Coronary artery (tissue), 2 donors: ENCODE results near the gene NHLRC4.
A peak's percentile ranks its signal among the peaks of the same experiment; 100 is the strongest.

ENCODE experiments used
- DNase-seq: peaks from one replicate; pipeline ENCODE4 v3.0.0-alpha.2; 2017; ENCODE audit warnings: low spot score
- H3K27ac ChIP-seq, 2 donors: fragments of 200-600 bp; sonication (generic); one replicate each; pipeline ENCODE4 v1.5.1; 2016 to 2019
- H3K4me3 ChIP-seq: fragments of 200-600 bp; sonication (generic); 2 replicates; pipeline ENCODE4 v1.5.1; 2016; ENCODE audit warnings: mild to moderate bottlenecking, moderate library complexity
- TF ChIP-seq, protein P1 (sequence below): fragments of 200-600 bp; sonication (generic); IDR thresholded peaks from one replicate; pipeline ENCODE4 v1.5.1; 2019; ENCODE audit warnings: antibody characterized with exemption

Gene NHLRC4

DNA sequence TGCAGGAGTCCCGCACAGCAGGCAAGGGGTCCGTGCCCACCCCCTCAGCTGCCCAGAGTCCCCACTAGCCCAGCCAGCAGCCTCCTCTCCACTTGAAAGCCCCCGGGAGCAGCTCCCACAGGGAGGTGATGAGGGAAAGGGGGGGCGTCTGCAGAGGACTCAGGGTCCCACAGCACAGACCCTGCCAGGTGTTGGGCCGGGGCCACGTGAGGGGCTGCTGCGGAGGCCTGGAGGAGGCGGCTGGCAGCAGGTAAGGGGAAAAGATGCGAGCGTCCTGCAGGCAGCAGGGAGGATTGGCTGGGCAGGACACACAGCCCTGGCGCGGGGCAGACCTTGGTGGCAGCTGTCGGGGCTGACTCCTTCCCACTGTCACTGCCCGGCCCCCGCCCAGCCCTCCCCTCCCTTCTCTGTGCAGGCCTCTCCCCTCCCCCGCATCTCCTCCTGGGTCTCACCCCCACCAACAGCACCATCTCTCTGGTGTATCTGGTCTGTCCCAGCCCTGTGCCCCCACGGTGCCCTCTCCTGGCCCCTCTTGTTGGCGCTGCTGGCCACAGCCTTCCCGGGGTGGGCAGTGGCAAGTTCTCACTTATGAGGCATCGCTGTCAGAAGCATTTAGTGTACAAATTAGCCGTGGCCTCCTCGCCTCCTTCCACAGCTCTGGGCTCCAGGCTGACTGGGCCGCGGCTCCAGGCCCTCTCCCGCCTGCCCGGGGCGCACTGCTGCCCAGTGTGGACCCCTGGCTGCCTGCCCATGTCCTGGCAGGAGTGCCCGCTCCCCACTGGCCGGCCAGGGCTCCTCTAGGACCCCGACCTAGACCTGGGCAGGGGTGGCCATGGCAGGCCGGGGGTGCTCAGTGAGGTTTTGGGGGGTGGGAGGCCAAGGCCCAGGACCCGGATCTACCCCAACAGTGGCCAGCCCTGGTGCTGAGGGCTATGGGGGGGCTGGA, 11.0 kb upstream of the NHLRC4 start:
- Histone ChIP-seq H3K4me3 (no peak overlapping the region), H3K27ac (no peak overlapping the region)
- TF ChIP-seq, protein P1, sequence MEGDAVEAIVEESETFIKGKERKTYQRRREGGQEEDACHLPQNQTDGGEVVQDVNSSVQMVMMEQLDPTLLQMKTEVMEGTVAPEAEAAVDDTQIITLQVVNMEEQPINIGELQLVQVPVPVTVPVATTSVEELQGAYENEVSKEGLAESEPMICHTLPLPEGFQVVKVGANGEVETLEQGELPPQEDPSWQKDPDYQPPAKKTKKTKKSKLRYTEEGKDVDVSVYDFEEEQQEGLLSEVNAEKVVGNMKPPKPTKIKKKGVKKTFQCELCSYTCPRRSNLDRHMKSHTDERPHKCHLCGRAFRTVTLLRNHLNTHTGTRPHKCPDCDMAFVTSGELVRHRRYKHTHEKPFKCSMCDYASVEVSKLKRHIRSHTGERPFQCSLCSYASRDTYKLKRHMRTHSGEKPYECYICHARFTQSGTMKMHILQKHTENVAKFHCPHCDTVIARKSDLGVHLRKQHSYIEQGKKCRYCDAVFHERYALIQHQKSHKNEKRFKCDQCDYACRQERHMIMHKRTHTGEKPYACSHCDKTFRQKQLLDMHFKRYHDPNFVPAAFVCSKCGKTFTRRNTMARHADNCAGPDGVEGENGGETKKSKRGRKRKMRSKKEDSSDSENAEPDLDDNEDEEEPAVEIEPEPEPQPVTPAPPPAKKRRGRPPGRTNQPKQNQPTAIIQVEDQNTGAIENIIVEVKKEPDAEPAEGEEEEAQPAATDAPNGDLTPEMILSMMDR = no peak
- no peak for DNase-seq

DNA sequence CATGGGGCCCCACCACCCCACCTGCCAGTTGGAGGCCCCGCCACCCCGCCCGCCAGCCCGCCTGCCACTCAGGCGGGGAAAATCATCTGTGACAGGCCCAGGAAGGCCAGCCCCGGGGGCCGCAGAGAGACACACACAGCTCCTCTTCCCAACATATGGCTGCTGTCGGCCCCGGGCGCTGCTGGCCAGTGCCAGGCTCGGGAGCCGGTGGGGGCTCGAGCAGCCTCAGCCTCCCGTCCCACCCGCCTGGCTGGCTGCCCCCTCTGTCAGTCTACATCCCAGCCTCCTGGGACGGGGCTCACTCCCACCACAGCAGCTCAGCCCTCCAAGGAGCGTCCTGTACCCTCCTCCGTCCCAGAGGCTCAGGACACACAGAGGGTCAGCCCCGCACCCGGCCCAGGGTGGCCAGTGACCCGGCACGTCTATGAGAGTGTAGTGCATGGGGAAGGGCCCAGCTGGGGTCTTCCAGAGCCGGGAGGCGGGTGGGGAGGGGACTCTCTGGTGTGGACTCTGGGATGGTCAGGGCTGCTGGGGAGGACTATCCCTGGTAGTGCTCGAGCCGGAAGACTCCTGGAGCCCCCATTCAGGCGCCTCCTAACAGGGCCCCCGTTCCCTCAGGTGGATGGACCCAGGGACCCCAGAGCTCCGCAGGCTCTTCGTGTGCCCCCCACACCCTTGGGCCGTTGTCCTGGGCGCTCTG, 10.2 kb upstream of the NHLRC4 start:
- Histone ChIP-seq H3K4me3 (no peak overlapping the region), H3K27ac (no peak overlapping the region)
- DNase-seq = no peak
- TF ChIP-seq, protein P1 = no peak

DNA sequence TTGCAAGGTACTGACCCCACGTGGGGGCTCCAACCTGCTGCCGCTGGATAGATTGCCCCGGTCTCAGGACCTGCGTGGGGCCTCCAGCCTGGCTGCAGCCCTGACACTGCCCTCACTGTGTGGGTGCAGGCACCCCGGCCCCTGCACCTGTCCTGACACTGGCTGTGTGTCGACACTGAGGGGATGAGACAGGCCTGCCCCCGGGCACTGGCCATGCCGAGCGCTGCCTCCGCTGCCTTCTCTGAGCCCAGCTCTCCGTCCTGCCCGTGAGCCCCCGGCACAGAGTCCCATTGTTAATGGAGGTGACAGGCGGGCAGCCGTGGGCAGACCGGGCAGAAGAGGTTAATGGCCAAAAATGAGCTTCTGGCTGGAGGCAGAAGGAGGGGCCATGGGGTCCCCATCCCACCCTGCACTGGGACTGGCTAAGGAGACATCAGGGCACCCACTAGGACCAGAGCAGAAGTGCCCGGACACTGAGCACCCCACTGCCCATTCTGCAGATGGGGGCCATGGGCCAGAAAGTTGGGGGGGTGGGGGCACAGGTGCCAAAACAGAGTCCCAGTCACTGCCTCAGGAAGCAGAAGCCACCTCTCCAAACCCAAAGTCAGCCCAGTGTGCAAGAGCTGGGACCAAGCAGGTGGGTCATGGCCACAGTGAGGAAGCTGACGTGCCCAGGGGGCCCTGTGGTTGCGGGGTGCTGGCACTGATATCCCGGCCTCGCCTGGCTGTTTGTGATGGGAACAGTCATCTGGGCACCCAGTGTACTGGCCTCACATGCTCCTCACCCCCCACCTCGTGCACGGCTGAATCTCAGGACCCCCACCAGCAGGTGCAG, 9.1 kb upstream of the NHLRC4 start:
- no peak overlapping the region for H3K27ac ChIP-seq

DNA sequence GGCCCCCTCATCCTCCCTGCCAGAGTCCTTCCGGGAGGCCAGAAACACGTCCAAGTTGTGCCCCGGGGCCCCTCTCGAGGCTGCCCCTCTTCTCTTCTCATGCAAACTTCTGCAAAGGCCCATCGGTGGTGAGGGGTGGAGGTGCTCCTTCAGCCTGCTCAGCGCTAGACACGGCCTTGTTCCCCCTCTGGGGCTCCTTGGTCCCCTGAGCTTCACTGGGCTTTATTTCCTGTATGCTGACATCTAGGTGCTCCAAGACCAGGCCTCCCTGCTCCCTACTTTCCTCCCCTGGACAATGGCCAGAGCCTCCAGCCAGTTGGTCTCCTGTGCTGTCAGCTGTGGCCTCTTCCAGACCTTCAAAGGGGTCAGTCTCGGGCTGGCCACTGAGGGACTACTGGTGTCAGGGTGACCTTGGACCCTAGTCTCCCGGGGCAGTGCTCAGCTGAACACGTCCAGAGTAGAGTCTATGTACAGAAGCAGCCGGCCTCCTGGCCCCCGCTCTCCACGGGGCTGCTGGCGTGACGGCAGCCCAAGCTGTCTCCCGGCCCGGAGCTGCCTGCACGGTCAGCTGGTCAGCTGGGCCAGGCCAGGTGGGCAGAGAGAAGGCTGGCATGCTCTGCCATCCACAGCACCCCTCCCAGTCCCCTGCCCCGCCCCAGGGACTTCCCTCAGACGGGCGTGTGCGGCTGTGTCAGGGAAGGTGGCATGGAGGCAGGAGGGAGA, 8.3 kb upstream of the NHLRC4 start:
- no peak for DNase-seq
- H3K4me3 ChIP-seq = no peak overlapping the region
- no peak overlapping the region for H3K27ac ChIP-seq
- TF ChIP-seq, protein P1 = no peak

More for the DNA sequence above, 9.1 kb upstream of the NHLRC4 start:
- TF ChIP-seq, protein P1 = no peak
- no peak for DNase-seq
- H3K4me3 ChIP-seq = no peak overlapping the region

DNA sequence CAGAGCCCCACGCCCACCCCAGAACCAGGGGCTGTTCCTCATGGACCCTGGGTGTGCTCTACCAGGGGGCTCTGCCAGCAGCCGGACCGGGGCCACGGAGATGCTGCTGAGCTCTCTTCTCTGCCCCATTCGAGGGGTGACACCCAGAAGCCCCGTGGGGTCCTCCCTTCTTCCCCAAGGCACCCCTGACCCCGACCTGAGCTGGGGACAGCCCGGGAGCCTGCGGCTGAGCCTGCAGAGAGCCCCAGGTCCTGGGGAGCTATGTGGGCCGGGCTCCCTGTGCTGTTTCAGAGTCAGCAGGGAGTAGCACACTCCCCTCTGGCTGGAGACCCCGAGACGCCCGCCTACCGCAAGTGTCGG, 7.8 kb upstream of the NHLRC4 start:
- Histone ChIP-seq H3K4me3 (no peak overlapping the region), H3K27ac (no peak overlapping the region)
- TF ChIP-seq, protein P1 = no peak
- no peak for DNase-seq

DNA sequence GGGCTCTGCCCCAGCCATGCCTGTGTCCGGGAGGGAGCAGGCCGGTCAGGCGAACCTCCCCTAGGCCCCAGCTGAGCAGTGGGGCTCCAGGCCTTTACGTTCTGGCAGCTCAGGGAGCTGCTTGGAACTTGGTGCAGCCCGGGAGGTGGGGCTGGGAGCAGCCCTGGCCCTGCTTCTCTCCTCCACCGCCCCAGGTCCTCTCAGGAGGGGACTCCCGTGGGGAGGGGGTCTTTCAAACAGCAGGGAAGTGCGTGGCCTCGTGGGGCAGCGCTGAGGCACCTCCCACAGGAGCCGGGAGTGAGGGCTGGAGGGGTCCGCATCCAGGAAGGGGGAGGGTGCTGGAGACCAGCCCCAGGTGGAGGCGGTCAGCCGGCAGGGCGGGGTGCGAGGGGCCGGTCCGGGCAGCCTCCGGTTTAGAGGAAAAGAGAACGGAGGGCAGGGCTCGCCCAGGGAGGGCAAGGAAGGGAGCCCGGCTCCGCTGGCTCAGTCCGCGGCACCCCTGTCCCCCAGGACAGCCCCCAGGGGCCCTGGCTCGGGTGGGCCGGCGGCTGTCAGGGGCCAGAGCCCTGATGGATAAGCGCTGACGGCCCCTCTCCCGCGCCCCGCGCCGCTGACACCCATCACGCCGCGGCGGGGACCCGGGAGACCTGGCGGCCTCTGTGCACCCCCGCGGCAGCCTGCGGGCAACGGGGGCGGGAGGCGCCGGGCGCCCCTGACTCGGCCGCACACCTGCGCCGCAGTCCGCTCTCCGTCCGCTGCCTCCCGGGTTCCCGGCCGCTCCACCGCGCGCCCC, 7.2 kb upstream of the NHLRC4 start:
- H3K27ac ChIP-seq = no peak overlapping the region
- H3K4me3 ChIP-seq = peak overlapping the region; percentile 50
- TF ChIP-seq, protein P1 = no peak
- no peak for DNase-seq
